Measurements from ENCODE around the gene PAN2.
A peak's percentile ranks its signal among the peaks of the same experiment; 100 is the strongest.
"Not testable (repeated sequence)": the region's sequence is repeated elsewhere in the genome, so short reads cannot be mapped to it uniquely, and the experiment has no call there.

Gene PAN2

DNA sequence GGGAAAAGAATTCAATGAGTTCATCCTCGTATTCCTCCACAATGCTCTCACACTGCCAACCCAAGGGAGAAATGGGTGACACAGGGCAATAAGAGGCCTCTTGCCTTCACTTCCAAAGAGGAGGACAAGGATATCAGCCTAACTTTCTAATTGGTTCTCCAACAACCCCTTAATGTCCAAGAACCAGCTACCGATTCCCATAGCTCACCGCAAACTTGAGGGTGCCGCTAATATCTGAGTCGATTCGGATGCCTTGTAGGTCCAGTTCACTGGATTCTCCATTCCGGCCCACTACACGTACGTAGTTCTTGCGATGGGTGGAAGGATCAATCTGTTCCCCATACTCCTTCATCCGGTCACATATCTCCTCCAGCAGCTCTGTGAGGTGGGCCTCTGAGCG lies 22.8 kb downstream of the PAN2 start:
- no peak for DNase-seq (ENCODE audit: low read depth, low spot score)

DNA sequence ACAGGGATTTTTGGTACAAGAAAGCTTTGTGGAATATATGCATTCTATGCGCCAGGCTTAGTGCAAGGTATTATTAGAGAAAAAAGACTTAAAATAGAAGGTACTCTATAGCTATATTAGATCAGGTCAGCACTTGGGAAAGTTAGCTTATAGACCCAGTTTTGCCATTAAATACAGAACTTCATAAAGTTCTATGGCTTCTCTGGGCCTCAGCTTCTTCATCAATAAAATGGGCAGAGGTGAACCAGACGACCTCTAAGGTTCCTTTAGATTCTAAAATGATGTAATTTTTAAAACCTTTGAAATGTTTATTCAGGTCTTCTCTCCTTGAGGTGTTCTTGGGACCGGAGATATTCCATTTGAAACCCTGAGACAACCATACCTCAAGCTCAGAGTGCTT lies 25.1 kb downstream of the PAN2 start:
- no peak for DNase-seq (ENCODE audit: low read depth, low spot score)

DNA sequence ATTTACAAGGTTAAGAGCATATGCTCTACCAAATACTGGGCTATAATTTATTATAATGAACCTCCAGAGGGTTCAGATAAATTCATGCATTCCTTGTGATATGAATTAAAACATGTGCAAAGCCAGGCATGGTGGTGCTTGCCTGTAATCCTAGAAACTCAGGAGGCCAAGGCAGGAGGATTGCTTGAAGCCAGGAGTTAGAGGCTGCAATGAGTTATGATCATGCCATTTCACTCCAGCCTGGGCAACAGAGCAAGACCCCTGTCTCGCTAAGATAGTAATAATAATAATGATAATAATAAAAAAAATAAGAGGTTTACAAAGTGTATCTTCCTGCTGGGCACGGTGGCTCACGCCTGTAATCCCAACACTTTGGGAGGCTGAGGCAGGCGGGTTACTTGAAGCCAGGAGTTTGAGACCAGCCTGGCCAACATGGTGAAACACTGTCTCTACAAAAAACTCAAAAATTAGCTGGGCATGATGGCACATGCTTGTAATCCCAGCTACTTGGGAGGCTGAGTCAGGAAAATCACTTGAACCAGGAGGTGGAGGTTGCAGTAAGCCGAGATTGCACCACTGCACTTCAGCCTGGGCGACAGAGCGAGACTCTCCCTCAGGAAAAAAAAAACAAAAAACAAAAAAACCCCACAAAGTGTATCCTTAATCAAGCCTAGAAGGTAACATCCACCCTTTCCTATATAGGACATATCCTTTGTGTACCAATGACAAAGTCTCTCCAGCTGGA lies 26.4 kb downstream of the PAN2 start:
- no peak for DNase-seq (ENCODE audit: low read depth, low spot score)

DNA sequence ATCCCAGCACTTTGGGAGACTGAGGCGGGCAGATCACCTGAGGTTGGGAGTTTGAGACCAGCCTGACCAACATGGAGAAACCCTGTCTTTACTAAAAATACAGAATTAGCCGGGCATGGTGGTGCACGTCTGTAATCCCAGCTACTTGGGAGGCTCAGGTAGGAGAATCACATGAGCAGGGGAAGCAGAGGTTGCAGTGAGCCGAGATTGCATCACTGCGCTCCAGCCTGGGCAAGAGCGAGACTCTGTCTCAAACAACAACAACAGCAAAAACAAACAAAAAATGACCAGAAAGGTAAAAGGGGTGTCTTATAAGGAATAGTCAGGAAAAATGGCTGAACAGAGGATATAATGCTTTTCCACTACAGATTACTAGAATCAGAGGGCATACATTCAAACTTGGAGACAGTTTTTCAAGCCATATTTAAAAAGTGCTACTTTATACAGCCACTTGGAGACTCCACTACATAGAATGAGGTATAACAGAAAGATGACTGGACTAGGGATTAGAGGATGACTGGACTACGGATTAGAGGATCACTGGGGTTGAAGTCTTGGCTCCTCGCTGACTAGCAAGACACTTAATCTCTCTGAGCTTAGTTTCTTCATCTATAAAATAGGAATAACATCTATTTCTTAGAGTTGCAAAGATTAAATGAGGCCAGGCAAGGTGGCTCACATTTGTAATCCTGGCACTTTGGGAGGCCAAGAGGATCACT lies 28.8 kb downstream of the PAN2 start:
- no peak for DNase-seq (ENCODE audit: low read depth, low spot score)

DNA sequence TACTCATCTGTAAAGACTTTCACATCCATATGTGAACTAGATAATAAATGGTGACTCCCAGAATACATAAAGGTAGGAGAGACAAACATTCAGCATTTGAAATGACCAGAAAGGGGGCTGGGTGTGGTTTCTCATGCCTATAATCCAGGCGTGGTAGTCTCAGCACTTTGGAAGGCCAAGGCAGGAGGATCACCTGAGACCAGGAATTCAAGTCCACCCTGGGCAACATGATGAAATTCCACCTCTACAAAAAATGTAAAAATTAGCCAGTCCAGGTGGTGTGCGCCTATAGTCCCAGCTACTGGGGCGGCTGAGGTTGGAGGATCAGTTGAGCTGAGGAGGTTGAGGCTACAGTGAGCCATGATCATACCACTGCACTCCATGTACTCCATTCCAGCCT lies 29.5 kb downstream of the PAN2 start:
- no peak for DNase-seq (ENCODE audit: low read depth, low spot score)

DNA sequence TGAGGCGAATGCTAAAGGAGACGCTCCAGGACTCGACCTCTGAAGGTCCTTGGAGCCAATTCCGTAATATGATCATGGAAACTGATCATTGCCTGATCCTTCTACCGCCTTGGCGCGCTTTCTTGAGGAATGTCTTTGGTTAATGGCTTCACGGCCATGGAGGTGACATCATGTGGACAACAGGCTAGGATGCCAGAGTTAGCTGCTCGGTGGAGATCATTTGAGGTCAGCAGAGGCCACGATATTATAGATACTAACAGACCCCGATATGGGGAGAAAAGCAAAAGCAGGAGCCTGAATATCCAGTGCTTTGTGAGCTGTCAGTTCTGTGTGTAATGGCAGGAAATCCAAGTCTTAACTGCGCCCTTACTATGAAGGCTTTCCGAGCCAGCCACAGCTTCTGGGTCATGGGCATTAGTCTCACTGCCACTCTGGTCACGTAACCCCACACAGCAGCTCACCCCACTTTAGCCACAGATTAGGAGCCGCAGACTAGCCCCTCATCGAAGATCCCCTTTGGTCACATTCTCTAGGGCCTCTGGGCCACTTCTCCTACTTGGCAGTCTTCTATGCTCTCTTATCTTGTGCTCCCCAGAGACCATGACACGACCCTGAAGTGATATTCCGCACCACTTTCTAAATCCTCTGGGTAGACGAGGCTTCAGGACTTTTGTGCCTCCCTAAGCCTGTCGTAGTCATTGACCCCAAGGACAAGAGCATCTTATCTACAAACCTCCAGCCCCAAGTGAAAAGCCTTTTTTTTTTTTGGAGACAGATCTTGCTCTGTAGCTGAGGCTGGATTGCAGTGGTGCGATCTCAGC lies 32.9 kb downstream of the PAN2 start:
- DNase-seq (ENCODE audit: low read depth, low spot score) = no peak

DNA sequence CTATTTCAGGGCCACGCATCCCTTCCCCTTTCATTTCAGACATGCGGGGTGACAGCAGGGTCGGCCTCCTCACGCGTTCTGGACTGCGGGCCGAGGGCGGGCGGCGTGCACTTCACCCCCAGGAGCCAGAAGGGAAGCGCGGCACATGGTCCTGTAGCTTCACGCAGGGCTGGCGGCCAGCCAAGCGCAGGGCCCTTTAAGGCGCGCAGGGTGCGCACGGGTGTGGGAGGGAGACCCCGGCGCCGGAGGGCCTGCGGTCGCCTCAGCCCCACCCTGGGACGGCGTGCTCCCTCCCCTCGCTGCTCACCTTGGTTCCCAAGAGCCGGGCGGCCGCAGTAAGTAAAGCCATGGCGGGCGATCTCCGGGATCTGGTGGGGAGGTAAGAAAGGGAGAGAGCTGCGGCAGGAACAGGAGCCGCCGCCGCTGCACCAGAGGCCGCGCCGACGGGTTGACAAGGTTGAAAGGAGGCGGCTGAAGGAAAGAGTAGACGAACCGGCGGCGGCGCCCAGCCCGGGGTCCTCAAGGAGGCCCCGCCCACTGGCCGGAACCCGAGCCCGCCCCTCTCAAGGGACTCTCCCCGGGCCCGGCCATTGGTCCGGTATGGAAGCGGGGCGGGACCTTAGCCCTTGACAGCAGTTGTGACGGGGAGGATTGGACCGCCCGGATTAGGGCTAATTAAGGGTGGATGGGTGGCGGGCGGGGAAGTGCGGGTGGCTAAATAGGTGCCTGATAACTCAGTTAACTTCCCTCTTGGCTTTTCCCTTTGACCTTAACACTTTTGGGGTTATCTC lies 33.8 kb downstream of the PAN2 start, which contains the start of gene CS:
Gene CS (minus strand): TSS at position 478 of the 791 bp plus-strand sequence. CDS start 129 bp downstream, at position 349.
- DNase-seq (ENCODE audit: low read depth, low spot score) = peak; percentile 98

DNA sequence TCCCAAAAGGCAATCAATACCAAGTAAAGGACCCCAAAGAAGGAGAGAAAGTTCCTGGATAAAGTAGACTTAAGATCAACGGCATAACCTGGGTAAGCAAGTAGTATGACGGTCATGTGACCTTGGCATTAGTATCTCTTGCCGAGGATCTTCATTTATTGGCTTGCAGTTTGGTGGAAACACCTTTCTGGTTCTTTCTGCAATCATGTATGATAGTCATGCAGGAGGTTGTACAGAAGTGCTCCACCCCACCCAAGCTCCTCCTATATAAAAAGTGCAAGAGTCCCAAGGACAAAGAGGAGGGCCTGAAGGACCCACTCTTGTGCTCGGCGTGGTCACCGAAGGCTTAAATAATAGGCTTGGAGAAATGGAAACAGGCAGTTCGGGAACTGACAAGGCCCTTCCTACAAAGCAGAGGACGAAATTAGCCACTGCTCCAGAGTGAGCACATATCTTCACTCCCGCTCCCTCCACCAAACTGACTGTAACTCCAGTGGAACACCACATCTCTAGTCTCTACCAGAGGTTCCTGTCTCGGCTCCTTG lies 34.4 kb downstream of the PAN2 start:
- no peak for DNase-seq (ENCODE audit: low read depth, low spot score)

DNA sequence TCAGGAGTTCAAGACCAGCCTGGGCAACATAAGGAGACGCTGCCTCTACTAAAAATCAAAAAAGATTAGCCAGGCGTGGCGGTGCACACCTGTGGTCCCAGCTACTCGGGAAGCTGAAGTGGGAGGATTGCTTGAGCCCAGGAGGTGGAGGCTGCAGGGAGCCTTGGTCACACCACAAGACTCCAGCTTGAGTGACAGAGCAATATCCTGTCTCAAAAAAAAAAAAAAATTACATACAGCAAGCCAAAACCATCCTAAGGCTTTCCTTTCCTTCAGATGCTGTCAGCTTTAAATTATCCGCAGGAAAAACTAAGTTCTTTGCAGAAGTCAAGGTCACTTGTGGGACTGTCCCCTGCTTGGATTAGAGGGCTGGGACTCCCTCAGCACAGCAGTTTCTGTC lies 35.0 kb downstream of the PAN2 start:
- no peak for DNase-seq (ENCODE audit: low read depth, low spot score)

DNA sequence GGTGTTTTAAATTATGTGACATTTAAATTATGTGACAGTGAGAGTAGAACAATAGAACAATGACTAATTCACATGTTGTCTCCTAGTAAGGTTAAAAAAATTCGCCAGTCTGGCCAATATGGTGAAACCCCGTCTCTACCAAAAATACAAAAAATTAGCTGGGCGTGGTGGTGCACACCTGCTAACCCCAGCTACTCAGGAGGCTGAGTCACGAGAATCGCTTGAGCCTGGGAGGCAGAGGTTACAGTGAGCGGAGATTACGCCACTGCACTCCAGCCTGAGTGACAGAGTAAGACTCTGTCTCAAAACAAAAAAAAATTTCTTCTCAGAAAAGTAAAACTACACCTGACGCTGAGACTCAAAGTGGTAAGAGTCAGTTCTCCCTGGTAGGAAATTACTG lies 36.4 kb downstream of the PAN2 start:
- DNase-seq (ENCODE audit: low read depth, low spot score) = no peak

DNA sequence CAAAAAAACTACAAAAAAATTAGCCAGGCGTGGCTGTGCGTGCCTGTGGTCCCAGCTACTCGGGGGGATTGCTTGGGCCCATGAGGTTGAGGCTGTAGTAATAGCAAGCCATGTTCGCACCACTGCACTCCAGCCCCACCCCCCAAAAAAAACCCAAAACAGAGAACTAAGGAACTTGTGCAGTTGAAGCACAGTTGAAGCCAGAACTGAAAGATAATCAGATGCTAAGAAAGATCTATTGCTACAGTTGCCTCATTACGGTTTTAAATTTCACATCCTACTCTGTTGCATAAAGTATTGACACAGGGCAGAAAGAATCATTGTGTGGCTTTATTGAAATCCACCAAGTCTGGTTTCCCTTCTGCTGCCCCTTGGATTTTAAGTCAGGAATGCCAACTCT lies 37.5 kb downstream of the PAN2 start:
- DNase-seq (ENCODE audit: low read depth, low spot score) = no peak

DNA sequence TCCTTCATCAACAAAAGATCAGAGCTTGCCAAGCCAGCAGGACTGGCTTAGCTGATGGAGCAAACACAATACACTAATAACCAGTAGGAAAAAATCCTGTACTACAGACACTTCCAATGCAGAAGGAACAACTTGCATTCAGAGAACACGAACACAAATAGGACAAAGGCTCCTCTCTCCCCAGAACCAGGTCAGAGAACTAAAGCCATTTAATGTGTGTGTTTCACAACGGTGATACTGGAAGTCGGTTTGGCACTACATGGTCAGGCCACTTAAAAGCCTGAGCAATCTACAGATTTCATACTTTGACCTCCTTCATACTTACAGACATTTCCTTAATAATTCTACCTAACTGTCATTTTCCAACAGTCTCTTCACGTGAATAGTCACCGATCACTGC lies 40.0 kb downstream of the PAN2 start:
- DNase-seq (ENCODE audit: low read depth, low spot score) = no peak

DNA sequence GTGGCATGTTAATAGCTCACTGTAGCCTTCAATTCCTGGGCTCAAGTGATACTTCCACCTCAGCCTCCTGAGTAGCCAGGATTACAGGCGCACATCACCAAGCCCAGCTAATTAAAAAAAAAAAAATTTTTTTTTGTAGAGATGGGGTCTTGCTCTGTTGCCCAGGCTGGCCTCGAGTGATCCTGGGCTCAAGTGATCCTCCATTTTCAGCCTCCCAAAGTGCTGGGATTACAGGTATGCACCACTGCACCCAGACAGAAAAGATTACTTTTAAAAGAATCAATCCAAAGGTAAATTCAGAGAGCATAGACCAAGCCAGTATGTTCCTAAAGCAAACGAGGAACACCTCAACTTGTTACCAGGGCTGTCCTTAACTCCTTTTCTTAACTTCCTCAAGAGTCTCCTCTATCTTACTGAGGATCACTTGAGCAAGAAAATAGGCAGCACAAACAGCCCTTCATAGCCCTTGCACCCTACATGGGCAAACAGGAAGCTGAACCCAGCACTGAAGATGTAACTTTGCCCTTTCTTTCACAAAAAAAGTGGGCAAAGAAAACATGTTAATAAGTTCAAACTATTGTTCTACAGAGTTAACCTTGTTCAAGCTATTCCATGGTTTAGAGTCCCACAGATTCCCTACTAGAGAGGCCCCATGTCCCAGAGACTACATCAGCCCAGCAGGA lies 45.0 kb downstream of the PAN2 start:
- no peak for DNase-seq (ENCODE audit: low read depth, low spot score)

DNA sequence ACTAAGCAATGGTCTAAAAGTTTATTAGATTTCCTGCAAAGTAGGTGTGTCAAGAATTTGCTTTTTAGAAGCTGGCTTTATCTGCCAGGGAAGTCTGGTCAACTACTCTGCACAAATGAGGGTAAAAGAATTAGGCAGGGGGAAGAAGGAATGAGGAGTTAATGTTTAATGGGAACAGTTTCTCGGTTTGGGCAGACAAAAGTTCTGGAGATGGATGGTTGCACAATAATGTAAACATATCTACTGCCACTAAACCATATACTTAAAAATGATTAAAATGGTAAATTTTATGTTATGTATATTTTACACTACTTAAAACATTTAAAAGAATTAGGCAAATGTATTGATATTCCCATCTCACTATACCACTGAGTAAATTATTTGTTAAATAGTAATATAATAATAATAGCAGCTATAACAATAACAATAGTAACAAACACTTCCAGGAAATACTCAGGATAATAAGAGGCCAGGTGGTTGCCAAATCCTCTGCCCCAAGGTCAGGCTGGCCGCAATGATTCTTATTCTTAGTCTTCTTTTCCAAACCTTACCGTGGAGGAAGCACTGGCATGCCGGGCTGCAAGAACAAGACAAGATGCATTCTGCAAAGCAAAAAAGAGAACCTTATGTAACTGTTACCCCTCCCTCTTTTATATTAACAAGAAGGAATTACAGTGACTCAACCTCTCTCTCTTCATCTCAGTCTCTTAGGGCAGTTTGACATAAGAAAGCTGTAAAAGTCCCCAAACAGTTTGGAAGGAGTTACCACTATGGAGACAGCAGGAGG lies 47.6 kb downstream of the PAN2 start:
- no peak for DNase-seq (ENCODE audit: low read depth, low spot score)

DNA sequence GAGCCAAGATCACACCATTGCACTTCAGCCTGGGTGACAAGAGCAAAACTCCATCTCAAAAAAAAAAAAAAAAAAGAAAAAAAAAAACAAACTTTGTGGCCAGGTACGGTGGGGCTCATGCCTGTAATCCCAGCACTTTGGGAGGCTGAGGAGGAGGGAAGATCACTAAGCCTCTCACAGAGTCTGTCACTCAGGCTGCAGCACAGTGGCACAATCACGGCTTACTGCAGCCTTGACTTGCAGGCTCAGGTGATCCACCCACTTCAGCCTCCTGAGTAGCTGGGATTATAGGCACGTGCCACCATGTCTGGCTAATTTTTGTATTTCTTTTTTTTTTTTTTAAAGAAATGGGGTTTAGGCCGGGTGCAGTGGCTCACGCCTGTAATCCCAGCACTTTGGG lies 49.5 kb downstream of the PAN2 start:
- DNase-seq (ENCODE audit: low read depth, low spot score) = not testable (repeated sequence)

DNA sequence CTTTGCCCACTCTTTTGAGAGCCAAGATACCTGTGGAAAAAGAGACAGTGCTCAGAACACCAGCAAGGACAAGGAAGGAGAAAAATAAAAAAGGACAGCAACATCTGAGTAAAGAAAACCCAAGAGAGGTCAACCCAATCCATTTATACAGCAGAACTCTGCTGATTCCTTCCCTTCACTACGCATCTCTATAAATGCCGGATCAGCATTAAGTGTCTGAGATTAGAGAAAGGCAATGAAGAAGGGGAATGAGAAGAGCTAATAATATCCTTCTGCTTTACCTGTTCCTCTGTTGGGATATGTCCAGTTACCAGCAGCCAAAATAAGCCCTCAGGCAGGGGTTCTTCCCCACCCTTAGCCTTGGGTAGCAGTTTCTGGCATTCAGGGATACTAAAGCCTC lies 51.2 kb downstream of the PAN2 start:
- no peak for DNase-seq (ENCODE audit: low read depth, low spot score)

DNA sequence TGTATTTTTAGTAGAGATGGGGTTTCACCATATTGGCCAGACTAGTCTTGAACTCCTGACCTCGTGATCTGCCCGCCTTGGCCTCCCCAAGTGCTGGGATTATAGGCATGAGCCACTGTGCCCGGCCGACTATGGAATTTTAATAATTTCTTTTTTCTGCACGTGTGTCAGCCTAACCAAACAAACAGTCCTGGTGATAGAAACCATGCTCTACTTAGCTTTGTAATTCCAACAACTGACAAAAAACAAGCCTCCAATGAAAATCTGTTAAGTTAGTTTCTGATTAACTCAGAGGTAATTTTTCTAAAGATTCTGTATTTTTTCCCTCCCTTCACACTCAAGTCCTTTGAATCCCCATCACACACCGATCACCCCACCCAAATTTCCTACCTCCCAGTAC lies 51.8 kb downstream of the PAN2 start:
- DNase-seq (ENCODE audit: low read depth, low spot score) = no peak

DNA sequence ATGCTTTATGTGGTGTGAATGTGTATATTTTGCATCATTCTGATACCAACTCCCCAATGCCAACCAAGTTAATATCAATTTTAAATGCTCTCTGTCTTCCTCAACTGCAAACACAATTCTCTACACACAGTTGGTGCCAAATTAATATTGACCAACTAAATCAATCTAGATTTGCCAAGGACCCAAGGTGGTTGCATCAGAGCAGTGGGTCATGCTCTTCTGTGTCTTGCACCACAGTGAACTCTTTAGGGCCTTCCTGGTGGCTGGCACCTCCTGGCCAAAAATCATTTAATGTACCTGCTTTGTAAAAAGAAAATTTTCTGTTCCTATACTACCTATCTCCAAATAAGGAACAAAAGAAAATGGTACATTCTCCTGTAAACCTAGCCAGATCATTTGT lies 53.0 kb downstream of the PAN2 start:
- no peak for DNase-seq (ENCODE audit: low read depth, low spot score)

DNA sequence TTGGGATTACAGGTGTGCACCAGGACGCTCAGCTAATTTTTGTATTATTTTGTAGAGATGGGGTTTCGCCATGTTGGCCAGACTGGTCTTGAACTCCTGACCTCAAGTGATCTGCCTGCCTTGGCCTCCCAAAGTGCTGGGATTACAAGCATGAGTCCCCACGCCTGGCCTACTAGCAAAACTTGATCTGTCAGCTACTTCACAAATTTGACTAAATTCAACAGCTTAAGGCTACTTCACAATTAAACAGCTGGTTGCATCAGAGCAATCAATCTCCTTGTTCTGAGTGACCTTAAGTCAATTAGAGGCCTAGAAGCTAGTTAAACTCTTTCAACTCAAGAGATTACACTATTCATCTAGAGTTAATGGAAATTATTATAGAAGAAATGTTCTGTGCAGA lies 54.9 kb downstream of the PAN2 start:
- no peak for DNase-seq (ENCODE audit: low read depth, low spot score)

DNA sequence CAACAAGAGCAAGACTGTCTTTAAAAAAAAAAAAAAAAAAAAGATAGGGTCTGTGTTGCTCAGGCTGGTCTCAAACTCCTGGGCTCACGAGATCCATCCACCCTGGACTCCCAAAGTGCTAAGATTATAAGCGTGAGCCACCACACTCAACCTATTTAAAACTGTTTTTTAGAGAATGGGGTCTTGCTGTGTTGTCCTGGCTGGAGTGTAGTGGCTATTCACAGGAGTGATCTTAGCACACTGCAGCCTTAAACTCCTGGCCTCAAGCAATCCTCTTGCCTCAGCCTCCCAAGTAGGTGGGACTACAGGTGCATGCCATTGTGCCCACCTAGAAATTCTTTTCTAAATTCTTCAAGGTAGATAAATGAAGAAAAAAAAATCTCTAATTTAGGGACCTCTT lies 59.5 kb downstream of the PAN2 start:
- no peak for DNase-seq (ENCODE audit: low read depth, low spot score)

Data from activated naive CD8-positive, alpha-beta T cell treated with anti-CD3 and anti-CD28 coated beads, Interleukin-2, amount 50 U/mL, for 16 hours (primary cell).